HepG2 (cell line): ENCODE measurements around the gene SLA2. TPM values are rescaled to one million over a fixed set of nuclear protein-coding genes. Genes with fewer than 3 reads are reported as not detected.

Experiments used
- AKAP8 ChIP-seq: sonication (generic); formaldehyde crosslinking; IDR thresholded peaks from 2 replicates; pipeline ENCODE4 v1.5.1; 2020; ENCODE audit warnings: mild to moderate bottlenecking, missing genetic modification reagents
- CC2D1A ChIP-seq: sonication (generic); formaldehyde crosslinking; IDR thresholded peaks from 2 replicates; pipeline ENCODE4 v1.8.1; 2023; ENCODE audit warnings: mild to moderate bottlenecking, missing genetic modification reagents
- DBP ChIP-seq: sonication (generic); formaldehyde crosslinking; IDR thresholded peaks from 2 replicates; pipeline ENCODE4 v1.4.0; 2020; ENCODE audit warnings: missing genetic modification reagents; ENCODE audit errors: not compliant biosample characterization
- GABPA ChIP-seq, 2 experiments: IDR thresholded peaks; 2 replicates each; pipeline ENCODE4 v1.6.1; 2011 to 2016; ENCODE audit warnings: low read depth in 2 of 2, low read length in 1 of 2, missing biosample characterization in 1 of 2, missing genetic modification characterization in 1 of 2
- GABPB1 ChIP-seq: IDR thresholded peaks from 2 replicates; pipeline ENCODE4 v1.6.1; 2016; ENCODE audit warnings: mild to moderate bottlenecking, missing genetic modification reagents, moderate library complexity, missing compliant biosample characterization
- HOXA7 ChIP-seq: sonication (generic); formaldehyde crosslinking; IDR thresholded peaks from 2 replicates; pipeline ENCODE4 v1.8.1; 2022; ENCODE audit warnings: mild to moderate bottlenecking, missing genetic modification reagents, moderate library complexity
- JUN ChIP-seq: sonication (generic); formaldehyde crosslinking; IDR thresholded peaks from 2 replicates; pipeline ENCODE4 v1.4.0; 2020; ENCODE audit warnings: mild to moderate bottlenecking, missing genetic modification reagents
- KDM5A ChIP-seq: fragments of 200-600 bp; sonication (generic); IDR thresholded peaks from 2 replicates; pipeline ENCODE4 v1.7.0; 2018; ENCODE audit warnings: antibody characterized with exemption, mild to moderate bottlenecking, low read length, borderline replicate concordance
- KLF16 ChIP-seq, 2 experiments: sonication (generic) in 1 of 2; formaldehyde crosslinking in 1 of 2; IDR thresholded peaks; 2 replicates each; pipeline versions ENCODE4 v1.6.1 to v1.8.0; 2016 to 2023; ENCODE audit warnings: missing genetic modification reagents in 2 of 2, missing compliant biosample characterization in 1 of 2
- MAFF ChIP-seq: IDR thresholded peaks from 2 replicates; pipeline ENCODE4 v1.6.1; 2011; ENCODE audit warnings: low read depth, low read length, improper control_type of control experiment
- PPARG ChIP-seq: conservative IDR thresholded peaks from 2 replicates; pipeline ENCODE4 v1.6.1; 2016; ENCODE audit warnings: missing biosample characterization, missing genetic modification reagents
- ZBTB14 ChIP-seq: sonication (generic); formaldehyde crosslinking; IDR thresholded peaks from 2 replicates; pipeline ENCODE4 v1.4.0; 2020; ENCODE audit warnings: missing genetic modification reagents
- ZIK1 ChIP-seq: sonication (generic); formaldehyde crosslinking; IDR thresholded peaks from 2 replicates; pipeline ENCODE4 v1.5.0; 2020; ENCODE audit warnings: mild to moderate bottlenecking, low read depth, missing genetic modification reagents, borderline replicate concordance
- ZMYM4 ChIP-seq: sonication (generic); formaldehyde crosslinking; IDR thresholded peaks from 2 replicates; pipeline ENCODE4 v1.8.1; 2023; ENCODE audit warnings: mild to moderate bottlenecking, missing genetic modification reagents
- ZNF709 ChIP-seq: sonication (generic); formaldehyde crosslinking; IDR thresholded peaks from 2 replicates; pipeline ENCODE4 v1.5.0; 2020; ENCODE audit warnings: mild to moderate bottlenecking, missing genetic modification reagents
- ZNF839 ChIP-seq: sonication (generic); formaldehyde crosslinking; IDR thresholded peaks from 2 replicates; pipeline ENCODE4 v1.4.0; 2020; ENCODE audit warnings: missing genetic modification reagents, mild to moderate bottlenecking, borderline replicate concordance
- ZSCAN9 ChIP-seq: IDR thresholded peaks from 2 replicates; pipeline ENCODE4 v1.6.1; 2016; ENCODE audit warnings: borderline replicate concordance
- polyA plus RNA-seq, 8 experiments: library from polyadenylated mRNA; depleted of rRNA in 3 of 8; stranded (reverse) in 7 of 8; unstranded in 1 of 8; fragments of >200 nt; fragmentation: Illumina TruSeq in 4 of 8; extraction: Trizol in 4 of 8; gene quantifications; 2 replicates each; pipeline versions ENCODE4 v1.2.1 to v1.2.3, GENCODE V29; 2011 to 2016; ENCODE audit warnings: low read depth in 4 of 8, missing spikeins in 1 of 8, mixed read lengths in 1 of 8; ENCODE audit not compliant: insufficient read depth in 1 of 8
- total RNA-seq, 5 experiments: library from RNA; depleted of rRNA; stranded (reverse); fragments of >200 nt; fragmentation: Illumina TruSeq; extraction: Trizol; gene quantifications; 2 replicates each; pipeline ENCODE4 v1.2.3, GENCODE V29; 2016; ENCODE audit warnings: low read depth in 1 of 5
- TF ChIP-seq, protein P1 (sequence below): sonication (generic); formaldehyde crosslinking; IDR thresholded peaks from 2 replicates; pipeline ENCODE4 v1.8.1; 2023; ENCODE audit warnings: missing genetic modification reagents, inconsistent platforms, borderline replicate concordance
- TF ChIP-seq, protein P2 (sequence below): IDR thresholded peaks from 2 replicates; pipeline ENCODE4 v1.6.1; 2012; ENCODE audit warnings: low read length, improper control_type of control experiment
- TF ChIP-seq, protein P3 (sequence below): sonication (generic); formaldehyde crosslinking; conservative IDR thresholded peaks from 2 replicates; pipeline ENCODE4 v1.4.0; 2020; ENCODE audit warnings: missing genetic modification reagents

Gene SLA2
- total and polyA plus RNA-seq, 2 of the 13 experiments (the other 11 are each of a cell fraction or from before 2014, with no cell fraction given) = 1.6 to 3.6 TPM

GRCh38 chr20:36605399-36606157, 40.4 kb downstream of the SLA2 start, which contains the start of gene RAB5IF (continued):
- TF ChIP-seq ZBTB14 (peak; percentile 82), DBP (CRISPR knock-in tag) (no peak), HOXA7 (no peak), GABPA (IDR thresholded peaks at IDR 0.05; ENCODE audit: low read depth, low read length) (peak; percentile 91), GABPA (CRISPR knock-in tag; IDR thresholded peaks at IDR 0.05; ENCODE audit: low read depth) (peak; percentile 97), ZMYM4 (CRISPR knock-in tag) (peak; percentile 100), MAFF (peak; percentile 48; the same call in 1 of the 2 replicates), KDM5A (peak; percentile 87), CC2D1A (CRISPR knock-in tag) (no peak), ZSCAN9 (peak; percentile 77; the same call in 1 of the 2 replicates), KLF16 (CRISPR knock-in tag; IDR thresholded peaks at IDR 0.05) (peak in 1 of 2 experiments; percentile 99; a peak in 2 of 4 replicates), ZNF709 (peak; percentile 92; the same call in 1 of the 2 replicates), AKAP8 (CRISPR knock-in tag) (peak; percentile 90), JUN (CRISPR knock-in tag) (peak; percentile 89), PPARG (CRISPR knock-in tag) (peak; percentile 84; the same call in 1 of the 2 replicates), ZIK1 (peak; percentile 97), ZNF839 (CRISPR knock-in tag) (peak; percentile 86; the same call in 1 of the 2 replicates), GABPB1 (peak; percentile 98)
- TF ChIP-seq, protein P1, sequence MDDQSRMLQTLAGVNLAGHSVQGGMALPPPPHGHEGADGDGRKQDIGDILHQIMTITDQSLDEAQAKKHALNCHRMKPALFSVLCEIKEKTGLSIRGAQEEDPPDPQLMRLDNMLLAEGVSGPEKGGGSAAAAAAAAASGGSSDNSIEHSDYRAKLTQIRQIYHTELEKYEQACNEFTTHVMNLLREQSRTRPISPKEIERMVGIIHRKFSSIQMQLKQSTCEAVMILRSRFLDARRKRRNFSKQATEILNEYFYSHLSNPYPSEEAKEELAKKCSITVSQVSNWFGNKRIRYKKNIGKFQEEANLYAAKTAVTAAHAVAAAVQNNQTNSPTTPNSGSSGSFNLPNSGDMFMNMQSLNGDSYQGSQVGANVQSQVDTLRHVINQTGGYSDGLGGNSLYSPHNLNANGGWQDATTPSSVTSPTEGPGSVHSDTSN (CRISPR knock-in tag) = no peak; the same call in 1 of the 2 replicates
- TF ChIP-seq, protein P2, sequence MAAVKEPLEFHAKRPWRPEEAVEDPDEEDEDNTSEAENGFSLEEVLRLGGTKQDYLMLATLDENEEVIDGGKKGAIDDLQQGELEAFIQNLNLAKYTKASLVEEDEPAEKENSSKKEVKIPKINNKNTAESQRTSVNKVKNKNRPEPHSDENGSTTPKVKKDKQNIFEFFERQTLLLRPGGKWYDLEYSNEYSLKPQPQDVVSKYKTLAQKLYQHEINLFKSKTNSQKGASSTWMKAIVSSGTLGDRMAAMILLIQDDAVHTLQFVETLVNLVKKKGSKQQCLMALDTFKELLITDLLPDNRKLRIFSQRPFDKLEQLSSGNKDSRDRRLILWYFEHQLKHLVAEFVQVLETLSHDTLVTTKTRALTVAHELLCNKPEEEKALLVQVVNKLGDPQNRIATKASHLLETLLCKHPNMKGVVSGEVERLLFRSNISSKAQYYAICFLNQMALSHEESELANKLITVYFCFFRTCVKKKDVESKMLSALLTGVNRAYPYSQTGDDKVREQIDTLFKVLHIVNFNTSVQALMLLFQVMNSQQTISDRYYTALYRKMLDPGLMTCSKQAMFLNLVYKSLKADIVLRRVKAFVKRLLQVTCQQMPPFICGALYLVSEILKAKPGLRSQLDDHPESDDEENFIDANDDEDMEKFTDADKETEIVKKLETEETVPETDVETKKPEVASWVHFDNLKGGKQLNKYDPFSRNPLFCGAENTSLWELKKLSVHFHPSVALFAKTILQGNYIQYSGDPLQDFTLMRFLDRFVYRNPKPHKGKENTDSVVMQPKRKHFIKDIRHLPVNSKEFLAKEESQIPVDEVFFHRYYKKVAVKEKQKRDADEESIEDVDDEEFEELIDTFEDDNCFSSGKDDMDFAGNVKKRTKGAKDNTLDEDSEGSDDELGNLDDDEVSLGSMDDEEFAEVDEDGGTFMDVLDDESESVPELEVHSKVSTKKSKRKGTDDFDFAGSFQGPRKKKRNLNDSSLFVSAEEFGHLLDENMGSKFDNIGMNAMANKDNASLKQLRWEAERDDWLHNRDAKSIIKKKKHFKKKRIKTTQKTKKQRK = no peak
- TF ChIP-seq, protein P3, sequence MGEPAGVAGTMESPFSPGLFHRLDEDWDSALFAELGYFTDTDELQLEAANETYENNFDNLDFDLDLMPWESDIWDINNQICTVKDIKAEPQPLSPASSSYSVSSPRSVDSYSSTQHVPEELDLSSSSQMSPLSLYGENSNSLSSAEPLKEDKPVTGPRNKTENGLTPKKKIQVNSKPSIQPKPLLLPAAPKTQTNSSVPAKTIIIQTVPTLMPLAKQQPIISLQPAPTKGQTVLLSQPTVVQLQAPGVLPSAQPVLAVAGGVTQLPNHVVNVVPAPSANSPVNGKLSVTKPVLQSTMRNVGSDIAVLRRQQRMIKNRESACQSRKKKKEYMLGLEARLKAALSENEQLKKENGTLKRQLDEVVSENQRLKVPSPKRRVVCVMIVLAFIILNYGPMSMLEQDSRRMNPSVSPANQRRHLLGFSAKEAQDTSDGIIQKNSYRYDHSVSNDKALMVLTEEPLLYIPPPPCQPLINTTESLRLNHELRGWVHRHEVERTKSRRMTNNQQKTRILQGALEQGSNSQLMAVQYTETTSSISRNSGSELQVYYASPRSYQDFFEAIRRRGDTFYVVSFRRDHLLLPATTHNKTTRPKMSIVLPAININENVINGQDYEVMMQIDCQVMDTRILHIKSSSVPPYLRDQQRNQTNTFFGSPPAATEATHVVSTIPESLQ (CRISPR knock-in tag) = no peak
